Endodermal cell (in vitro differentiated cells): Measurements from ENCODE around the gene LDHD. TPM values are rescaled to one million over a fixed set of nuclear protein-coding genes. Genes with fewer than 3 reads are reported as not detected.

Source experiments
- DNase-seq: peaks from one replicate; pipeline ENCODE4 v3.0.0-alpha.2; 2017
- H3K27ac ChIP-seq: 2 replicates; pipeline ENCODE4 v1.5.1; 2013; ENCODE audit warnings: mild to moderate bottlenecking, low read depth, low read length, moderate library complexity
- H3K27me3 ChIP-seq: 2 replicates; pipeline ENCODE4 v1.6.1; 2013; ENCODE audit warnings: mild to moderate bottlenecking, low read length, moderate library complexity; ENCODE audit not compliant: insufficient read depth, control insufficient read depth, poor library complexity, severe bottlenecking
- H3K36me3 ChIP-seq: 2 replicates; pipeline ENCODE4 v1.7.0; 2013; ENCODE audit warnings: mild to moderate bottlenecking, low read length, moderate library complexity; ENCODE audit not compliant: control insufficient read depth, insufficient read depth
- H3K4me1 ChIP-seq: one replicate; pipeline ENCODE4 v1.7.0; 2013; ENCODE audit warnings: low read length; ENCODE audit not compliant: control insufficient read depth, insufficient read depth
- H3K4me3 ChIP-seq: 2 replicates; pipeline ENCODE4 v1.5.1; 2013; ENCODE audit warnings: mild to moderate bottlenecking, low read length, moderate library complexity
- H3K9ac ChIP-seq: 2 replicates; pipeline ENCODE4 v1.6.1; 2013; ENCODE audit warnings: mild to moderate bottlenecking, low read length, moderate library complexity; ENCODE audit not compliant: poor library complexity, severe bottlenecking; ENCODE audit errors: extremely low read depth
- H3K9me3 ChIP-seq: 2 replicates; pipeline ENCODE4 v1.6.1; 2013; ENCODE audit warnings: mild to moderate bottlenecking, low read length, moderate library complexity; ENCODE audit not compliant: control insufficient read depth
- H3K27ac Mint-ChIP-seq: 2 replicates; pipeline ENCODE4 v1.8.0; 2020; ENCODE audit warnings: mixed read lengths
- H3K27me3 Mint-ChIP-seq: 2 replicates; pipeline ENCODE4 v1.8.0; 2021; ENCODE audit warnings: mild to moderate bottlenecking, mixed read lengths; ENCODE audit not compliant: insufficient read depth
- H3K36me3 Mint-ChIP-seq: 2 replicates; pipeline ENCODE4 v1.8.0; 2020; ENCODE audit warnings: low read depth, mixed read lengths
- H3K4me1 Mint-ChIP-seq: 2 replicates; pipeline ENCODE4 v1.8.0; 2020; ENCODE audit warnings: mixed read lengths
- H3K4me3 Mint-ChIP-seq: 2 replicates; pipeline ENCODE4 v1.8.0; 2020; ENCODE audit warnings: mild to moderate bottlenecking, moderate library complexity, mixed read lengths
- H3K9me3 Mint-ChIP-seq: 2 replicates; pipeline ENCODE4 v1.8.0; 2020; ENCODE audit warnings: mild to moderate bottlenecking, mixed read lengths
- WGBS, 2 experiments: methylation state at CpG; one replicate each; pipeline versions ENCODE4 v1.1.5 to v1.1.7; 2013; ENCODE audit warnings: missing lambda C conversion rate in 2 of 2, mixed read lengths in 1 of 2; ENCODE audit not compliant: insufficient coverage in 1 of 2, insufficient read length in 1 of 2; 5-methylcytosine and 5-hydroxymethylcytosine counted together
- total RNA-seq, 2 donors: library from RNA; stranded (reverse); fragmentation: NEBNext Ultra II Directional in 1 of 2; extraction: Animal tissue kit (Norgen Biotek cat#: 25700) in 1 of 2; gene quantifications; 2 replicates in 1 of 2; 3 replicates in 1 of 2; pipeline ENCODE4 v1.2.1, GENCODE V29; 2021
- TF ChIP-seq, protein P1 (sequence below): fragments of 200-600 bp; sonication (generic); conservative IDR thresholded peaks from 2 replicates; pipeline ENCODE4 v1.5.0; 2021; ENCODE audit warnings: antibody characterized with exemption, mild to moderate bottlenecking

LDHD gene
- total RNA-seq, 2 donors from 2014 or later: 1.4 to 4.3 TPM

DNA sequence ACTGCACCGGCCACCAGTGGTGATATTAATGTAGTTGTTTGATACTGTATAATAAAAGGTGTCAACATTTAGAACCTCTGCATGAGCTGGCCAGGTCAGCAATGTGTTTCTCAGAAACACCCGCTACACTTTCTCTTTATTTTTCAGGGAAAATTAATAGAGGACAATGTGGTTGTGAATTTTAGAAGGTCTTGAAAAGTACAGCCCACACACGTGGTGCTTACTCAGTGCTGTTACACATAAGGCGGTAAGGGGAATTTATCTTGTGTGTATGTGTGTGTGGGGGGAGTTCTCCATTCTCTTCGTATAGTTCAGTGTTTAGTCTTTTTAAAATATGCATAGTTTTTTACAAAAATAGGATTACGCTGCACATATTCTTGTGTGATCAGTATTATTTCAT lies 27.4 kb upstream of the LDHD start:
- Histone ChIP-seq H3K9me3 (no peaks in the 10 kb centered on the region), H3K27ac (no peak overlapping the region), H3K4me3 (no peak overlapping the region), H3K27me3 (no peaks in the 10 kb centered on the region), H3K36me3 (no peaks in the 10 kb centered on the region), H3K9ac (no peak overlapping the region), H3K4me1 (no peaks in the 10 kb centered on the region)
- no peak overlapping the region for H3K4me3 Mint-ChIP-seq
- no peak overlapping the region for H3K27ac Mint-ChIP-seq
- 92 to 100% methylated on average over 3 to 6 of the region's 6 CpGs for WGBS, 2 experiments
- TF ChIP-seq, protein P1, sequence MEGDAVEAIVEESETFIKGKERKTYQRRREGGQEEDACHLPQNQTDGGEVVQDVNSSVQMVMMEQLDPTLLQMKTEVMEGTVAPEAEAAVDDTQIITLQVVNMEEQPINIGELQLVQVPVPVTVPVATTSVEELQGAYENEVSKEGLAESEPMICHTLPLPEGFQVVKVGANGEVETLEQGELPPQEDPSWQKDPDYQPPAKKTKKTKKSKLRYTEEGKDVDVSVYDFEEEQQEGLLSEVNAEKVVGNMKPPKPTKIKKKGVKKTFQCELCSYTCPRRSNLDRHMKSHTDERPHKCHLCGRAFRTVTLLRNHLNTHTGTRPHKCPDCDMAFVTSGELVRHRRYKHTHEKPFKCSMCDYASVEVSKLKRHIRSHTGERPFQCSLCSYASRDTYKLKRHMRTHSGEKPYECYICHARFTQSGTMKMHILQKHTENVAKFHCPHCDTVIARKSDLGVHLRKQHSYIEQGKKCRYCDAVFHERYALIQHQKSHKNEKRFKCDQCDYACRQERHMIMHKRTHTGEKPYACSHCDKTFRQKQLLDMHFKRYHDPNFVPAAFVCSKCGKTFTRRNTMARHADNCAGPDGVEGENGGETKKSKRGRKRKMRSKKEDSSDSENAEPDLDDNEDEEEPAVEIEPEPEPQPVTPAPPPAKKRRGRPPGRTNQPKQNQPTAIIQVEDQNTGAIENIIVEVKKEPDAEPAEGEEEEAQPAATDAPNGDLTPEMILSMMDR: no peak
- no peak for DNase-seq
- no peaks in the 10 kb centered on the region for H3K27me3 Mint-ChIP-seq
- H3K36me3 Mint-ChIP-seq: peaks cover under 1% of the 10 kb centered on the region
- peaks cover under 1% of the 10 kb centered on the region for H3K4me1 Mint-ChIP-seq
- peaks cover 15% of the 10 kb centered on the region for H3K9me3 Mint-ChIP-seq

DNA sequence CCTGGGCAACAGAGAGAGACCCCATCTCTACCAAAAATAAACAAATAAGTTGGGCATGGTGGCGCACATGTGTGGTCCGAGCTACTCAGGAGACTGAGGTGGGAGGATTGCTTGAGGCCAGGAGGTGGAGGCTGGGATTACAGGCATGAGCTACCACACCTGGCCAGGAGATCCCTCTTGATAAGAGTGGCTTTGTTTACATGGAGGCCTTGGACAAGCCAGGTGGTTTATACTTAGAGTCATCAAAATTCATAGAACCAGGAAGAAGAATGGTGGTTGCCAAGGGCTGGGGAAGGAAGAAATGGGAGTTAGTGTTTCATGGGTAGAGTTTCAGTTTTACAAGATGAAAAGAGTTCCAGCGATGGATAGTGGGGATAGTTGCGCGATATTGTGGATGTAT lies 22.9 kb upstream of the LDHD start:
- no peak overlapping the region for H3K27ac ChIP-seq
- H3K4me3 Mint-ChIP-seq: no peak overlapping the region
- H3K9me3 Mint-ChIP-seq: peaks cover 5% of the 10 kb centered on the region
- H3K9ac ChIP-seq: no peak overlapping the region
- H3K36me3 ChIP-seq: no peaks in the 10 kb centered on the region
- H3K4me3 ChIP-seq: no peak overlapping the region
- no peaks in the 10 kb centered on the region for H3K36me3 Mint-ChIP-seq
- 99 to 100% methylated on average over 1 to 5 of the region's 5 CpGs for WGBS, 2 experiments
- H3K27me3 Mint-ChIP-seq: no peaks in the 10 kb centered on the region
- TF ChIP-seq, protein P1: no peak
- H3K4me1 Mint-ChIP-seq: no peaks in the 10 kb centered on the region
- no peaks in the 10 kb centered on the region for H3K9me3 ChIP-seq
- H3K4me1 ChIP-seq: peaks cover 4% of the 10 kb centered on the region
- DNase-seq: no peak
- no peak overlapping the region for H3K27ac Mint-ChIP-seq
- H3K27me3 ChIP-seq: no peaks in the 10 kb centered on the region

GRCh38 chr16:75138636-75139035 lies 22.1 kb upstream of the LDHD start:
- Mint-ChIP-seq H3K36me3 (no peaks in the 10 kb centered on the region), H3K27ac (no peak overlapping the region), H3K27me3 (no peaks in the 10 kb centered on the region), H3K4me3 (no peak overlapping the region), H3K9me3 (peaks cover 5% of the 10 kb centered on the region), H3K4me1 (no peaks in the 10 kb centered on the region)
- TF ChIP-seq, protein P1: no peak
- WGBS, 2 experiments: 66 to 69% methylated on average over 8 to 9 of the region's 9 CpGs
- Histone ChIP-seq H3K9me3 (no peaks in the 10 kb centered on the region), H3K27ac (no peak overlapping the region), H3K27me3 (no peaks in the 10 kb centered on the region), H3K36me3 (no peaks in the 10 kb centered on the region), H3K9ac (no peak overlapping the region), H3K4me3 (no peak overlapping the region), H3K4me1 (peaks cover 4% of the 10 kb centered on the region)
- DNase-seq: peak; percentile 79
